Kidney glomerular epithelial cell (primary cell): ENCODE measurements around the gene STX8.
"Not testable (repeated sequence)": the region's sequence is repeated elsewhere in the genome, so short reads cannot be mapped to it uniquely, and the experiment has no call there.

Source experiments
- DNase-seq: peaks from one replicate; lab custom pipeline; 2025; lab: John Stamatoyannopoulos, UW

Gene STX8

GRCh38 chr17:9339958-9340357 is 235.7 kb downstream of the STX8 start:
- DNase-seq: no peak

DNA sequence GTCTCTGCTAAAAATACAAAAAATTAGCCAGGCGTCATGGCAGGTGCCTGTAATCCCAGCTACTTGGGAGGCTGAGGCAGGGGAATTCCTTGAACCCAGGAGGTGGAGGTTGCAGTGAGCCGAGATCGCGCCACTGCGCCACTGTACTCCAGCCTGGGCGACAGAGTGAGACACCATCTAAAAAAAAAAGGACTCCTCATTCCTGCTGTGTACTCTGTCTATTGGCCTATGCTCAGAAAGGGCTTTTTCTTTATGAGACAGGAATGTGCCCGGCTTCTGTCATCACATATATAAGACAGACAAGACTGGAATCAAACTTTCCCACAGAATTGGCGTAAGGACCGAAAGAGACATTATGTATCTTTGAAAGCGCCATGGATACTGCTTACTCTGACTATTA is 236.1 kb downstream of the STX8 start:
- DNase-seq: not testable (repeated sequence)

DNA sequence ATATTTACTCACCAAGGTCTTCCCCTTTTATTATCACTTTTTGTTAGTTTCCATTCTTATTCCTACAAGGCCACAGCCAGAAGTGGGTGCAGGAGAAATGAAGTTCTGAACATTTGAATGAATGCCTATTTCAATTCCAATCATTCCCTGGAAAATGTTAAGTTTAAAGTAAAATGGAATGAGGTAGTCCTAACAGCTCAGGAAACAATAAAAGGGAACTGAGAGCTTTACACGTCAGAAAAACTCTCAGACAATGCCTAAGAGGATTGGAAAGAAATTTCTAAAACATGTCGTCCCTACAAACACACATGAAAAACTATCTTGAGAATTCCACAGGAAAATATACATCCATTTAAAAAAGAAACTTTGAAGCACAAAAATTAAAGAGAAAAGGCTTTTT is 238.8 kb downstream of the STX8 start:
- no peak for DNase-seq

GRCh38 chr17:9334536-9335446 is 240.8 kb downstream of the STX8 start:
- no peak for DNase-seq

- no peak for DNase-seq
Observed at GRCh38 chr17:9332132-9332494, 243.5 kb downstream of the STX8 start.

GRCh38 chr17:9331279-9332131 is 244.1 kb downstream of the STX8 start:
- no peak for DNase-seq

GRCh38 chr17:9330611-9331271 is 244.9 kb downstream of the STX8 start:
- no peak for DNase-seq

DNA sequence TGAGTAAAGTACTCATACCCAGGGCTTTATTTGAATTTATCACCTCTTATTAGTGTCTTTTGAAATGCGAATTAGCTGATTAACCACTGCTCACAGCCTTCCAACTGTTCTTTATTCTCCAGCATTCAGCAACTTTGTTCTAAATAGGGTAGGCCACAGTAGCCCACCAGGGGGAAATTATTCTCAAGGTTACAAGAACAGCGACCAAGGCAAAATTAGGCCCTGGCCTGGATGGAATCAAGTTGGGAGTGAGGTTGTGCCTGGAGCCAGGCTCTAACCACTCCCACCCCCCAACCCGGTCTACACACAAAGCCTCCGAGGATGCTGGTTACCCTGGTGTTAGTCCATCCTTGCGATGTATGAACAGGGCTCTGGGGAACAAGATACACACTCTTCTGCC is 245.5 kb downstream of the STX8 start:
- DNase-seq: no peak

DNA sequence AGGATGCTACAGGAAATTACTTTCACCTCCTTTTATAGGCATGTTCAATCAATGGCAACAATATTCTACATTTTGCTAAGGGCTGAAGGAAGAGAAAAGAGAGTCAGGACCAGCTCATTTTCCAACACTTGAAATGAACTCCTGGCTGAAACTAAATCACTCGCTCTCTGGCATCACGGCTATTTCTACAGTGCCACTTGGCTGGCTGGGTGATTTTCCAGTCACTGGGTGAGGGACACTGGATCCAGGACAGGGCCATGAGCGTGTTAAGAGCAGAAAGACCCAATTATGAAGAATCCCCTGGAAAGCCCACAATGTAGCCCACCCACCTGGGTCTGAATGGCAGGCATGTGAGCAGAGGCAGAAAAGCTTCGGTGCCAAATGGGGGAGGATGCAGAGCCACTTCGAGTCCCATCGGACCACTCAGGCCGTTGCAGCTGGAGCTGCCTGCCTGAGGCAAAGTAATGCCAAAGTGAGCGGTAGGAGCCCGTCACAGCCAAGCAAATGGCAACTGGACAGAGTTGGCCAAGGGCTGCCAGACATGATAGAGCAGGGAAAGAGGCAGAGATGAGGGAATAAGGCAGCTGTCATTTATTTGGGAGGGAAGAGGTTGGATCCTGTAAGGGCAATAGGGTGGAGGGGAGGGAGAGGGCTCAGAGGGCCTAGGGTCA is 246.2 kb downstream of the STX8 start:
- DNase-seq: no peak

- no peak for DNase-seq
Observed at GRCh38 chr17:9324864-9325263, 250.8 kb downstream of the STX8 start.

GRCh38 chr17:9322326-9322725 is 253.3 kb downstream of the STX8 start:
- no peak for DNase-seq

DNA sequence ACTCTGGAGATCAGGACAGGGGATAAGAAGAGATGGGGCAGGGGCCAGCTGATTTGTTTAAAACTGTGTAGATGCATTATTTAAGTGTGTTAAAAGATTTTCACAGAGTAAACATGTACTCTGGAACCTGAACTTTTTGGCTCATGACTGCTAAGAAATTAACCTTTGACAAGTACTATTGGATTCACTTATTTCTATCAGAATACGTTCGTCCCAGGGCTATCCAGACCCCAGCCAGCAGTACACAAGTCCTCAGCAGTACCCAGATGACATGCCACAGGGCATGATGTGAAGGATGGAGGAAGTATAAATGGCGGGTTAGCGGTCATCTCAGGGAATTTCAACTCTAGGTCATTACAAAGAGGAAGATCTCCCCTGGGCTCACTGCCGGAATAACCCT is 253.7 kb downstream of the STX8 start:
- DNase-seq: no peak

GRCh38 chr17:9315360-9315759 is 260.3 kb downstream of the STX8 start:
- no peak for DNase-seq

DNA sequence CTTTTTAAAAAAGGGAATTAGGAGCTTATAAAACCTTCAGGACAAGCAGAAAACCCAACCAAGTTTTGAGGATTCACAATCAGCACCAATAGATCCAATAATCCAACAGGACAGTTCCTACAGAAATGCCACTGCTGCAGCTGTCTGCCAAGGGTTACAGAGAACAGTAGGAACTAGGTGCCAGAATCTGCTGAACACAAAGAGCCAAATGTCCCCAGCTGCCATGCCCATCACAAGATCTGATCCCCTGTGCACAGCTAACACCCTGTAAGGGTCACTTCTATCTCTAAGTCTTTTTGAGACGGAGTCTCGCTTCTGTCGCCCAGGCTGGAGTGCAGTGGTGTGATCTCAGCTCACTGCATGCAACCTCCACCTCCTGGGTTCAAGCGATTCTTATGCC is 262.3 kb downstream of the STX8 start:
- DNase-seq: no peak

DNA sequence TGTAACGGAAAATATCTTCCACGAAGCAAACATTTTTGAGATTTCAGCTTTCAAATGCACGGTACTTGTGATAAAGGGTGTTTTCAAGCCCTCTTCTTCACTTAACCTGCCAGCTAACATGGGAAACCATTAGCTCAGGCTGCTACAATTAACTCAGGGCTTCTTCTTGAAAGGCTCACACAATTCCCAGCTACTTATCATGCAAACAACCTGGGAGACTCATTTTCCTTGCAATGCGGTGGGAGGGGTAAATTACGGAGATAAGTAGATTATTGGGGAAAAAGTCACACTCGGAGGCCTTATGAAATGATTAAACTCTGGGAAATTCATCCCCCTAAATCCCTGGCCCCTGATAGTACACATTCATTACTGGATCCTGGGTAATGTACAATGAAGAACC is 266.4 kb downstream of the STX8 start:
- DNase-seq: no peak

DNA sequence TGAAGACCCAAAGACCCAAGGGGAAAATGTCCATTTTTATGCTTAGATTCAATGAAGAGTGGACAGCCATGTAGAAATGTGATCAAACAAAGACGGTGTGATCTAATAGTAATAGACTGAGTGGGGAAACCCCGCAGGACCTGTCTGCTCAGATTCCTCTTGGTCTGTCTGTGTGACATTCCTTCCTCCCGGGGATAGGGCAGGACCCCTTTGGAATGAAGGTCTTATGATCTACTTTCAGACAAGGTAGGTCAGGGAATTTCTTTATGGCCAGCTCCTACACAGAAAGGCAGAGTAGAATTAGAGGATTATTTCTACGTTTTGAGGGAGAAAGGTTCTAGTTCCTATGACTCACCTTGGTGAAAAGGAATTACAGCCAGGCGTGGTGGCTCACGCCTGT is 267.6 kb downstream of the STX8 start:
- DNase-seq: peak; percentile 9

- DNase-seq: no peak
Observed at GRCh38 chr17:9307313-9307998, 268.2 kb downstream of the STX8 start.

DNA sequence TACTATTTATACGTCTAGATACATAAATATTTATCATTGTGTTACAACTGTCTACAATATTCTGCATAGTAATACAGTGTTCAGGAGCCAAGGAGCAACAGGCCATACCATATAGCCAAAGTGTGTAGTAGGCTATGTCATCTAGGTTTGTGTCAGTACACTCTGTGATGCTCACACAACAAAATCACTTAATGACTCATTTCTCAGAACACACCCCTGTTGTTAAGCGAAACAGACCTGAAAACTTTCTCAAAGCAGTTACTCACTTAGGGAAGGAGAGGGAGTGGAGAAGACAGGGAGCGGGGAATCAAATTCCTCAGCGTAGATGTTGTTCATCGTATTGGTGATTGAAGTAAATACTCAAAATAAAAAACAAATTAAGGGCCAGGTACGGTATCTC is 269.5 kb downstream of the STX8 start:
- DNase-seq: no peak

DNA sequence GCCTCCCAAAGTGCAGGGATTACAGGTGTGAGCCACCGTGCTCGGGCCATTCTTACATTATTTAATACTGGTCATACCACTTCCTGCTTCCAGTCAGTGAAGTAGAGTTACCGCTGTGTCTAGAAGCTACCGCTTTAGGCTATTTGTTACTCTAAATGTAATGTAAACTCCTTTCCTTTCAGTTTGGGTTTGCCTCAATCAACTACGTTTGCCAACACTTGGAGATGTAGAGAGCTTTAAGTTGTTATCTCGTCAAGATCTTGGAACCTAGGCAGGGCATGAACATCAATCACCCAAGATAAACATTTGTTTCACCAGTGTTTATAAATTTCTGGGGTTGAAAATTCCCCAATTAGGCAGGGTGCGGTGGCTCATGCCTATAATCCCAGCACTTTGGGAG is 275.9 kb downstream of the STX8 start:
- DNase-seq: no peak

DNA sequence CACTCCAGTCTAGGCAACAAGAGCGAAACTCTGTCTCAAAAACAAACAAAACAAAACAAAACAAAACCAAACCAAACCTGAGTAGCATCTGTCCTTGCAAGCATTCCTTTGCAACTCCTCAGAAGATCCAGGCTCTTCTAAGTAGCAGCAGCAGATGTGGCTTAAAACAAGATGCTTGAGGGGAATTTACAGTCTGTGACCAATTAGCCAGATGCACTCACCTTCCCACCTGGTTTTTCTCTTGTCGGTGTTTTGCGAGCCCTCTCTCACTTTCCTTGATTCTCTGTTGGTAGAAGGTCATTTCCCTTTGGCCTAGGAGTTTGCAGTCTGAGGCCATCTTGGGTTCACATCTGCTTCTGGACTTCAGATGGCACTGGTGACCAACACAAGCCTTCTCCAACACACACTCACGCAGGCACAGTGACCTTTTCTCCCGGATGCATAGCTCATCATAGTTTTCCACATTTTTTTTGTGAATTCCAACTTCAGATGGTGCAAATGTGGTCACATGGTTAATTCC is 276.8 kb downstream of the STX8 start:
- DNase-seq: no peak

DNA sequence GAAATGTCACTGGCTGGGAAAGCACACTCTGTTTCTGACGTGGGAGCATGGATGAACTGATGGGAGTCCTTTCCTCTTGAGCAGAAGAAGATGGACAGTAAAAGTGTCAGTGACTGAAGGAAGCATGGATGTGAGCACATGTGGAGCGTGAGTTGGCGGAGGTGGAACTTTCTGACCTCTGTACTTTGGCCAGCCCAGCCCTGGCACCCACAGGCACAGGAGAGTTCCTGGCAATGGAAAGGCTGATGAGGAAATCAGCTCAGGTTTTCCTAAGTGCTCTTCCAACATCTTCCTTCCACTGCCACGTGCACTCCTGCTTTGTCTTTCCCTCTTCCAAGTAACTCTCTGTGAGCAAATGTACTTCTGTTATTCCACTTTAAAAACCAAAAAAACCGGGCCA is 277.5 kb downstream of the STX8 start:
- no peak for DNase-seq
